ENCODE results near the gene C1GALT1. TPM values are rescaled to one million over a fixed set of nuclear protein-coding genes. Genes with fewer than 3 reads are reported as not detected.
"Not testable (repeated sequence)": the region's sequence is repeated elsewhere in the genome, so short reads cannot be mapped to it uniquely, and the experiment has no call there.

Gene C1GALT1
- total RNA-seq, 1 donor from 2014 or later, result 29.0 TPM

GRCh38 chr7:7188091-7188490 lies 5.7 kb downstream of the C1GALT1 start:
- Histone ChIP-seq H3K4me1 (peaks cover 18% of the 10 kb centered on the region), H3K27me3 (no peaks in the 10 kb centered on the region), H3K36me3 (no peaks in the 10 kb centered on the region), H3K27ac (no peak overlapping the region), H3K4me3 (no peak overlapping the region), H3K9me3 (no peaks in the 10 kb centered on the region)
- TF ChIP-seq POLR2AphosphoS5 (IDR thresholded peaks at IDR 0.05; ENCODE audit: insufficient read depth in 1 of 2, low read depth in 1 of 2) (no peak), POLR2A (IDR thresholded peaks at IDR 0.05) (no peak), CTCF (IDR thresholded peaks at IDR 0.05) (no peak)
- intact Hi-C loops (cut with DNase I), result no loop called here
- no peak for DNase-seq (ENCODE audit: extremely low spot score in 2 of 2)

- intact Hi-C loops (cut with DNase I), result no loop called here
- Histone ChIP-seq H3K9me3 (no peaks in the 10 kb centered on the region), H3K4me1 (peaks cover 14% of the 10 kb centered on the region), H3K36me3 (no peaks in the 10 kb centered on the region), H3K4me3 (no peak overlapping the region), H3K27ac (no peak overlapping the region), H3K27me3 (no peaks in the 10 kb centered on the region)
- TF ChIP-seq POLR2A (IDR thresholded peaks at IDR 0.05), result no peak
- DNase-seq (ENCODE audit: extremely low spot score in 2 of 2), result no peak
Observed at GRCh38 chr7:7188742-7189141, 6.4 kb downstream of the C1GALT1 start.

- H3K4me3 ChIP-seq, result no peak overlapping the region
- H3K27me3 ChIP-seq, result no peaks in the 10 kb centered on the region
- H3K36me3 ChIP-seq, result no peaks in the 10 kb centered on the region
- no peaks in the 10 kb centered on the region for H3K4me1 ChIP-seq
- no peak for DNase-seq (ENCODE audit: extremely low spot score in 2 of 2)
- no peak overlapping the region for H3K27ac ChIP-seq
- H3K9me3 ChIP-seq, result no peaks in the 10 kb centered on the region
- intact Hi-C loops (cut with DNase I), result no loop called here
- no peak for TF ChIP-seq CTCF (IDR thresholded peaks at IDR 0.05)
- no peak for TF ChIP-seq POLR2A (IDR thresholded peaks at IDR 0.05)
- no peak for TF ChIP-seq POLR2AphosphoS5 (IDR thresholded peaks at IDR 0.05; ENCODE audit: insufficient read depth in 1 of 2, low read depth in 1 of 2)
Observed at GRCh38 chr7:7190142-7190541, 7.8 kb downstream of the C1GALT1 start.

- no peaks in the 10 kb centered on the region for H3K4me1 ChIP-seq
- H3K36me3 ChIP-seq, result no peaks in the 10 kb centered on the region
- H3K27ac ChIP-seq, result no peak overlapping the region
- H3K4me3 ChIP-seq, result no peak overlapping the region
- TF ChIP-seq POLR2A (IDR thresholded peaks at IDR 0.05), result no peak
- DNase-seq (ENCODE audit: extremely low spot score in 2 of 2), result no peak
- H3K27me3 ChIP-seq, result no peaks in the 10 kb centered on the region
- no peaks in the 10 kb centered on the region for H3K9me3 ChIP-seq
- intact Hi-C loops (cut with DNase I), result no loop called here
Observed at GRCh38 chr7:7191137-7191536, 8.8 kb downstream of the C1GALT1 start.

GRCh38 chr7:7192798-7193788 lies 10.7 kb downstream of the C1GALT1 start:
- DNase-seq (ENCODE audit: extremely low spot score in 2 of 2); intact Hi-C loops (cut with DNase I); H3K4me1 ChIP-seq; H3K36me3 ChIP-seq; H3K9me3 ChIP-seq; H3K27me3 ChIP-seq; H3K27ac ChIP-seq; H3K4me3 ChIP-seq: not testable (repeated sequence)

- H3K9me3 ChIP-seq; H3K27ac ChIP-seq; intact Hi-C loops (cut with DNase I); H3K4me3 ChIP-seq; H3K27me3 ChIP-seq; H3K36me3 ChIP-seq; DNase-seq (ENCODE audit: extremely low spot score in 2 of 2): not testable (repeated sequence)
- peaks cover 14% of the 10 kb centered on the region for H3K4me1 ChIP-seq
Observed at GRCh38 chr7:7199592-7199991, 17.2 kb downstream of the C1GALT1 start.

- H3K27me3 ChIP-seq; intact Hi-C loops (cut with DNase I); H3K9me3 ChIP-seq; DNase-seq (ENCODE audit: extremely low spot score in 2 of 2); H3K27ac ChIP-seq; H3K4me3 ChIP-seq; H3K36me3 ChIP-seq: not testable (repeated sequence)
- peaks cover 14% of the 10 kb centered on the region for H3K4me1 ChIP-seq
Observed at GRCh38 chr7:7200255-7200654, 17.9 kb downstream of the C1GALT1 start.

Data from vagina (tissue), 2 donors.